ENCODE data around the gene CSN3. TPM values are rescaled to one million over a fixed set of nuclear protein-coding genes. Genes with fewer than 3 reads are reported as not detected.

Gene CSN3
- polyA plus RNA-seq, 1 donor from 2014 or later: not detected

DNA sequence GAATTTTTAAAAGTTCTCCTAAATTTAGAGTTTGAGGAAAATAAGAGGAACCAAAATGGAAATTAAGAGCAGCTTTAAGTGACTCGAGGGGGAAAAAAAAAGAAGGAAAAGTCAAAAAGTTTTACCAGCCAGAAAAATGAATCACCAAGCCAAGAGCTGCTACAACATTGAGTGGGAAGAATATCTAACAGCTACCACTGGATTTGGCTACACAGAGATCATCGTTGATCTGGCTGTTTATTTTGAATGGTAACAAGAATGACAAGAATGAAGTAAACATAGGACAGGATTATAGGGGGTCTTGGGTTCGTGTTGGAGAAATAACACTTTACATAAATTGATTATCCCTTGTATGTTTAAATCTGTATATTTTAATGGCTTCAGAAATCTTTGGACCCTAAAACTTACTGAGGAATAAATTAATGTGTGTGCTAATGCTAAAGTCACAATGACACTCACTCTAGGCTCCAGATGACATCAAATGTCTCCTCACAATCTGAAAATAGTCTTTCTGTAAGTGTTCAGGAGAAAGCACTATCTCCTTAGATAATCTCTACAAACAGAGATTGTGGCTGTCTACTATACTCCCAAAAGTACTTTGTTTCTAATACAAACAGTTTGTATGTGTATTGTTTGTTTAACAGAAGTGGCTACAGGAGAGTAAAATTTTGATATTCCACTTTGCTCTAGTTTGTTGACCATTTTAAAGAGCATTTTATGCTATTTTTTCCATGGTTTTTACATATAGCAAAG is 3.1 kb upstream of the CSN3 start:
- no peak overlapping the region for H3K9ac ChIP-seq (ENCODE audit: low read length)
- no peaks in the 10 kb centered on the region for H3K9me3 ChIP-seq (ENCODE audit: low read length)
- H3K4me2 ChIP-seq (ENCODE audit: low read length): no peak overlapping the region
- H2AFZ ChIP-seq (ENCODE audit: low read depth, low read length): no peak overlapping the region
- TF ChIP-seq, protein P1, sequence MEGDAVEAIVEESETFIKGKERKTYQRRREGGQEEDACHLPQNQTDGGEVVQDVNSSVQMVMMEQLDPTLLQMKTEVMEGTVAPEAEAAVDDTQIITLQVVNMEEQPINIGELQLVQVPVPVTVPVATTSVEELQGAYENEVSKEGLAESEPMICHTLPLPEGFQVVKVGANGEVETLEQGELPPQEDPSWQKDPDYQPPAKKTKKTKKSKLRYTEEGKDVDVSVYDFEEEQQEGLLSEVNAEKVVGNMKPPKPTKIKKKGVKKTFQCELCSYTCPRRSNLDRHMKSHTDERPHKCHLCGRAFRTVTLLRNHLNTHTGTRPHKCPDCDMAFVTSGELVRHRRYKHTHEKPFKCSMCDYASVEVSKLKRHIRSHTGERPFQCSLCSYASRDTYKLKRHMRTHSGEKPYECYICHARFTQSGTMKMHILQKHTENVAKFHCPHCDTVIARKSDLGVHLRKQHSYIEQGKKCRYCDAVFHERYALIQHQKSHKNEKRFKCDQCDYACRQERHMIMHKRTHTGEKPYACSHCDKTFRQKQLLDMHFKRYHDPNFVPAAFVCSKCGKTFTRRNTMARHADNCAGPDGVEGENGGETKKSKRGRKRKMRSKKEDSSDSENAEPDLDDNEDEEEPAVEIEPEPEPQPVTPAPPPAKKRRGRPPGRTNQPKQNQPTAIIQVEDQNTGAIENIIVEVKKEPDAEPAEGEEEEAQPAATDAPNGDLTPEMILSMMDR (IDR thresholded peaks at IDR 0.05; ENCODE audit: poor library complexity, severe bottlenecking): no peak
- TF ChIP-seq TAF1 (IDR thresholded peaks at IDR 0.05; ENCODE audit: low read depth): no peak
- no peak for TF ChIP-seq POLR2AphosphoS5 (IDR thresholded peaks at IDR 0.05)
- TF ChIP-seq EZH2 (IDR thresholded peaks at IDR 0.05; ENCODE audit: borderline replicate concordance, insufficient read depth, low read length, poor library complexity, severe bottlenecking): no peak
- TF ChIP-seq, protein P2, sequence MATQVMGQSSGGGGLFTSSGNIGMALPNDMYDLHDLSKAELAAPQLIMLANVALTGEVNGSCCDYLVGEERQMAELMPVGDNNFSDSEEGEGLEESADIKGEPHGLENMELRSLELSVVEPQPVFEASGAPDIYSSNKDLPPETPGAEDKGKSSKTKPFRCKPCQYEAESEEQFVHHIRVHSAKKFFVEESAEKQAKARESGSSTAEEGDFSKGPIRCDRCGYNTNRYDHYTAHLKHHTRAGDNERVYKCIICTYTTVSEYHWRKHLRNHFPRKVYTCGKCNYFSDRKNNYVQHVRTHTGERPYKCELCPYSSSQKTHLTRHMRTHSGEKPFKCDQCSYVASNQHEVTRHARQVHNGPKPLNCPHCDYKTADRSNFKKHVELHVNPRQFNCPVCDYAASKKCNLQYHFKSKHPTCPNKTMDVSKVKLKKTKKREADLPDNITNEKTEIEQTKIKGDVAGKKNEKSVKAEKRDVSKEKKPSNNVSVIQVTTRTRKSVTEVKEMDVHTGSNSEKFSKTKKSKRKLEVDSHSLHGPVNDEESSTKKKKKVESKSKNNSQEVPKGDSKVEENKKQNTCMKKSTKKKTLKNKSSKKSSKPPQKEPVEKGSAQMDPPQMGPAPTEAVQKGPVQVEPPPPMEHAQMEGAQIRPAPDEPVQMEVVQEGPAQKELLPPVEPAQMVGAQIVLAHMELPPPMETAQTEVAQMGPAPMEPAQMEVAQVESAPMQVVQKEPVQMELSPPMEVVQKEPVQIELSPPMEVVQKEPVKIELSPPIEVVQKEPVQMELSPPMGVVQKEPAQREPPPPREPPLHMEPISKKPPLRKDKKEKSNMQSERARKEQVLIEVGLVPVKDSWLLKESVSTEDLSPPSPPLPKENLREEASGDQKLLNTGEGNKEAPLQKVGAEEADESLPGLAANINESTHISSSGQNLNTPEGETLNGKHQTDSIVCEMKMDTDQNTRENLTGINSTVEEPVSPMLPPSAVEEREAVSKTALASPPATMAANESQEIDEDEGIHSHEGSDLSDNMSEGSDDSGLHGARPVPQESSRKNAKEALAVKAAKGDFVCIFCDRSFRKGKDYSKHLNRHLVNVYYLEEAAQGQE (IDR thresholded peaks at IDR 0.05; ENCODE audit: borderline replicate concordance): no peak
- TF ChIP-seq SMC3 (conservative IDR thresholded peaks at IDR 0.05; ENCODE audit: poor library complexity): no peak
- no peak overlapping the region for H3K27ac ChIP-seq (ENCODE audit: low read length)
- H3F3A ChIP-seq (ENCODE audit: insufficient read depth, low read length, poor library complexity, severe bottlenecking): no peaks in the 10 kb centered on the region
- H4K20me1 ChIP-seq (ENCODE audit: insufficient read depth): no peaks in the 10 kb centered on the region
- no peaks in the 10 kb centered on the region for H3K79me2 ChIP-seq (replicated peaks; ENCODE audit: insufficient read depth, low read length)
- H3K36me3 ChIP-seq (ENCODE audit: insufficient read depth, low read length): no peaks in the 10 kb centered on the region
- no peaks in the 10 kb centered on the region for H3K9me2 ChIP-seq (ENCODE audit: insufficient read depth, low read length)
- H3K4me3 ChIP-seq (ENCODE audit: low read length): no peak overlapping the region
- no peaks in the 10 kb centered on the region for H3K27me3 ChIP-seq (ENCODE audit: insufficient read depth, low read depth, low read length)

DNA sequence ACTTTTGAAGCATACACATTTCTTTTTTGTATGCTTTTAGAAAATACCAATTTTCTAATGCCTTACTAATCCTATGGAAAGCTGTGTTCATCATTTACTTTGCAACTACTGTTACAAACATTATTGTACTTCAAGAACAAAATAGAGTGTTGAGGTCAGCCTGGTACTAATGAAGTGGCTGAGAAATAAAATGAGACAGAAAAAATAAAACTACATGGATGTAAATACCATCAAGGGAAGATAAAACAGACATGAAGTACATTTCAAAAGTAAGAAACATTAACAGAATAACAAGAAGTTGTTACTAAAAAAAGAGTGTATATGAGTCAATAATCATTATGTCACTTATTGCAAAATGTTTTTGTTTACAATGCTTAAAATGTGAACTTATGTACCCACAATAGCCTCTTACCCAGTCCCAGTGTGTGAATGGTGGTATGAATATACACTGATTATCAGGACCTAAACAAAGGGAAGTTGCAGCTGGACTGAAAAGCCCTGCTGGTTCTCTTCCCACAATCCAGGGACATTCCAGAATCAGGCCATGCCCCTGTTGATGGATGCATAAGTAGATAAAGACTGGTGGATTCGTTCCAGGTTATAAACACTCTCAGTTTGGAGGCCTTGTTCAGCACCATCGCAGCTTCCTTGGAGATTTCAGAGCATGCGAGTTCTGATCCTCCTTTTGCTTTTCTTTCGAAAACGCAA is 2.4 kb upstream of the CSN3 start:
- no peaks in the 10 kb centered on the region for H3F3A ChIP-seq (ENCODE audit: insufficient read depth, low read length, poor library complexity, severe bottlenecking)
- H3K9ac ChIP-seq (ENCODE audit: low read length): no peak overlapping the region
- no peak overlapping the region for H2AFZ ChIP-seq (ENCODE audit: low read depth, low read length)
- TF ChIP-seq TAF1 (IDR thresholded peaks at IDR 0.05; ENCODE audit: low read depth): no peak
- no peak for TF ChIP-seq RAD21 (conservative IDR thresholded peaks at IDR 0.05)
- no peak for TF ChIP-seq MXI1 (conservative IDR thresholded peaks at IDR 0.05; ENCODE audit: poor library complexity, severe bottlenecking)
- TF ChIP-seq, protein P1 (IDR thresholded peaks at IDR 0.05; ENCODE audit: poor library complexity, severe bottlenecking): no peak
- no peak for TF ChIP-seq SMC3 (conservative IDR thresholded peaks at IDR 0.05; ENCODE audit: poor library complexity)
- TF ChIP-seq EZH2 (IDR thresholded peaks at IDR 0.05; ENCODE audit: borderline replicate concordance, insufficient read depth, low read length, poor library complexity, severe bottlenecking): no peak
- TF ChIP-seq EP300 (conservative IDR thresholded peaks at IDR 0.05; ENCODE audit: poor library complexity, severe bottlenecking): no peak
- TF ChIP-seq POLR2AphosphoS5 (IDR thresholded peaks at IDR 0.05): no peak
- TF ChIP-seq, protein P2 (IDR thresholded peaks at IDR 0.05; ENCODE audit: borderline replicate concordance): no peak
- H3K4me2 ChIP-seq (ENCODE audit: low read length): no peak overlapping the region
- no peaks in the 10 kb centered on the region for H3K9me3 ChIP-seq (ENCODE audit: low read length)
- H3K27ac ChIP-seq (ENCODE audit: low read length): no peak overlapping the region
- H3K79me2 ChIP-seq (replicated peaks; ENCODE audit: insufficient read depth, low read length): no peaks in the 10 kb centered on the region
- H3K4me3 ChIP-seq (ENCODE audit: low read length): no peak overlapping the region
- H3K9me2 ChIP-seq (ENCODE audit: insufficient read depth, low read length): no peaks in the 10 kb centered on the region
- H4K20me1 ChIP-seq (ENCODE audit: insufficient read depth): no peaks in the 10 kb centered on the region
- no peaks in the 10 kb centered on the region for H3K27me3 ChIP-seq (ENCODE audit: insufficient read depth, low read depth, low read length)
- no peaks in the 10 kb centered on the region for H3K36me3 ChIP-seq (ENCODE audit: insufficient read depth, low read length)
